ENCODE measurements around the gene PSMA6.
"Not testable (repeated sequence)": the region's sequence is repeated elsewhere in the genome, so short reads cannot be mapped to it uniquely, and the experiment has no call there.

Gene PSMA6

DNA sequence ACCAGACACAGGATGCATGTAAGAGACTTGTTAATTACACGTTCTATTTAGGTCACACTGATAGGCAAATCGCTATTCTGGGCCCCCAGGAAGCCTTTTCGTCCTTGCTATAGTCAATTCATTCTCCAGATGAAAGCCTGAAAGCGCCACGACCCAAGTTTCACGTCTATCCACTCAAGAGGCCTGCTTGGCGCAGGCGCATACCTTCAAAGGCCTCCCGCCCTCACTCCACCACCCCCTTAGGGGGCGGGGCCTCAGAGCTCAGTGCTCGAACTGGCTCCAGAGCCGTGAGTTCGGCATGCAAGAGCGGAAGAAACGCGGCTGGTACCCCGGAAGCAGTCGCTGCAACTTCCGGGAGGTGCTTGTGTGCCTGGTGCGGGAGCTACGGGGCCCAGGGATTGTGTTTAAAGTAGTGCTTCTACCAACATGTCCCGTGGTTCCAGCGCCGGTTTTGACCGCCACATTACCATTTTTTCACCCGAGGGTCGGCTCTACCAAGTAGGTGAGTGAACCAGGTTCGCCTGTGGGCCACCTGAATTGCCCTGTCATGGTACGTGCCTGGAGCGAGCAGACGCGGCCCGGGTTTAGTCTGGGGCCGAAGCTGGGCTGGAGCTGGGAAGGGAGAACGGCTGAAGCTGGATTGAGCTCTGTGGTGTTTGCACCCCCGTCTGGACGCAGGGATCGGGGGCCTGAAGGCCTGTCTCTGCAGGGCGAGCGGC is at the start of gene PSMA6:
Gene PSMA6 (plus strand): TSS at position 332 of the 719 bp plus-strand sequence. CDS start 95 bp downstream, at position 427.
- DNase-seq: peak; percentile 100

DNA sequence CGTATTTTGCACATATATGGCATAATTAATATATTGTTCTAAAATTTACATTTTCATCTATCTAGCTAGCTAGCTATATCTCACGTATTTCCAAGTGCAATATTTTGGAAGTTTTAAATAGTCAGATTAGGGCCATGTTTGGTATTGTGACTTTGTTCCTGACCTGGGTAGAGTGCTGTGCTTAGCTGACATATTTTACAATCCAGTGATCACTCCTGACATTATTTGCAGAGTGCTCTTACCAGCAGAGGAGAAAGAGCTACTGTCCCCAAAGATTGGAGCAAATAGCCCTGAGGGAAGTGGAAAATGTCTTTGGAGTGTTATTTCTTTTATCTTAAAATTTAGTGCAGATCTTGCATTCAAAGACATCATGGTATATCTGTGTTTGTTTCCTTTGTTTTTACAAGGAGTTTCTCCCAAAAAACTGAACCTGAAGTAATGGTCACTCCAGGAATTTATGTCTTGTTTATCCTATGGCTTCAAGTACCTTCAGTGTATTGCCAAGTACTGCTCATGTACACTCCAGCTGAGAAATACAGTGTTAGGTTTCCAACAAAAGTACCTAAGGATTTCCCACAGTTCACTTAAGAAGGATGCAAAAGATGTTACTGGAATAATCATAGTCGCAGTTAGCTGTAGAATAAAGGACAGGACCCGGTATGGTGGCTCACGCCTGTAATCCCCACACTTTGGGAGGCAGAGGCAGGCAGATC is 49.4 kb upstream of the PSMA6 start:
- no peak for DNase-seq

DNA sequence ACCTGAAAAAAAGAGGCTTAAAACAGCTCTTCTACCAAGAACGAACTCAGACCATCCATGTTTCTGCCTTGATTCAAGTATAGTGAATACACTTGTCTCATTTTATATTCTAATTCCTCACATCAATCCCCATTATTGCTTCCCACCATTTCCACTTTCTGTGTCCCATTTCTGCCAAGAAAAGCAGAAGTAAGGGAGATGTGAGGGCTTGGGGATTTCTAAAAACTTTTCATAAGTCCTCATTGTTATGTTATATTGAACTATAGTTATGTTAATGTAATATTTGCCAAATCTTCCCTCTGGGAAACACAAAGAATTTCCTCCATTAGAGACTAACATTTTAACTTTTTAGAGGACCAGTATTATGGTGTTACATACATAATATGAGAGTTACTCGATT is 48.2 kb upstream of the PSMA6 start:
- no peak for DNase-seq

DNA sequence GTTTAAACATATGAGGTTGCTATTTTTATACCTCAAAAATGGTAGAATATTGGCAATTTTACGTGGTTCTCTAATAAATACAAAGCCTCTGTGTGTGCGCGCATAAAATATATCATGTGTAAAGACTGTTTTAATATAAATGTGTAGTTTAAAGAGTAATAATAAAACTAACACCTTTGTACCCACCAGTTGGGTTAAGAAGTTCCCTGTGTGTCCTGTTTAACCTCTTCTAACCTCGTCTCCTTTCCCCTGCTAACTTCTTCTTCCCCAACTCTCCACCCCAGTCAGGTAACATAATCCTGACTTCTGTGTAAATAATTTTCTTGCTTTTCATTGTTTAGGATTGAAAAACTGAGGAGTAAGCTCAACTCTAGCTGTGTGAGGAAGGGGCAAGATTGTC is 47.6 kb upstream of the PSMA6 start:
- DNase-seq: no peak

DNA sequence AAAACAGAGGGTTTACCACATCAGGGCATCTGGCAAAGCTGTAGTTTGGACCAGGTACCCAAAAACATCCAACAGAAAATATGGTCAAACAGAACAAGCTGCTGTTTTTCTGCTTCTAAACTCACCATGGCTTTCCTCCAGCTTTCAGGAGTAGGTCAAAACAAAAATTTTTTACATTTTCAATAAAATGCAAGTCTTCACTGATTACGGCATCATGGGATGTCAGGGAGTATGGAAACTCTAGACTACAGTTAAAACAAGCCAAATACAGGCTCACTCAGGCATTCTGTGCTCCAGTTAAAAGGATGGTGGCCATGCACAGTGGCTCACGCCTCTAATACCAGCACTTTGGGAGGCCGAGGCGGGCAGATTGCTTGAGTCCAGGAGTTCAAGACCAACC is 47.1 kb upstream of the PSMA6 start:
- DNase-seq: no peak

DNA sequence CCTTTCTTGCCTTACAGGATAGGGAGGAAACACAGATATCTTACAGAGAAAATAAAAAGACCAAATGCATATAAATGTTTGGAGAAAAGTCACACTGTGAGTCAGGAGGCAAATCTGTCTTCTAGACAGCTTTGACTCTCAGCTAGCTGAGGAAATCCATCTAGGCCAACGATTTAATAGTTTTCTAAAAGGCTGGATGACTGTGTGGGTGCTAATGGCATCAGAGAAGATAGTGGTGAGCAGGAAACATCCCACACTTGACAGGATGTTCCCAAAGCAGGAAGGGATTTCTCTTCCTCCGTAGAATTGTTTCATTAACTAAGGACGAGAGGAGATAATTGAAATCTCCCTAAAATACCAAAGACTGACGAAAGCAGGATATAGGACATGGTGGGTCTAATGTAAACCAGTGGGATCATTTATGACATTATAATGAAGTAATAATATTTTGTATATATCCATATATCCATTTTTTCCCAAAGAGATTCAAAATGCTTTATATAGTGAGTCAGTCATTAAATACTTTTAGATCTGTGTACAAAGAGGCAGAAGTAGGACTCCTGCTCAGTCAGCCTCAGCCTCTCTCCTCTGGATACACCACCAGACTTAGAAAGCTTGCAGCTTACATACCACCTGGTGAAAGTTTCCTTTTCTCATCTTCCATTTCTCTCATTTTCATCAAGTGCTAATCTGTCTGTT is 44.3 kb upstream of the PSMA6 start:
- no peak for DNase-seq

DNA sequence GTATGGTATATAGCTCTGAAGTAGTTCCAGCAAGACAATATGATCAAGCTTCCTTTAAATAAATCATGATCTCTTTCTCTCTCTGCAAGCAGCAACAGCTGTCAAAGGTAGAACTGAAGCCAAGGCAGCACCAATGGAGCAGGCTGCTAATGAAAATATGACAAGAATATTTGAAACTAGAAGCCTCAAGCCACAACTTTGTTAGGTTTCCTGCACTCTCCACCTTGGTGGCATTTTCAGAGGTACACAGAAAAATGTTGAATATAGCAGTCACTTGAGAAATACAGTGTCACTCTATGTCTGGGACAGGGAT is 43.8 kb upstream of the PSMA6 start:
- DNase-seq: no peak

DNA sequence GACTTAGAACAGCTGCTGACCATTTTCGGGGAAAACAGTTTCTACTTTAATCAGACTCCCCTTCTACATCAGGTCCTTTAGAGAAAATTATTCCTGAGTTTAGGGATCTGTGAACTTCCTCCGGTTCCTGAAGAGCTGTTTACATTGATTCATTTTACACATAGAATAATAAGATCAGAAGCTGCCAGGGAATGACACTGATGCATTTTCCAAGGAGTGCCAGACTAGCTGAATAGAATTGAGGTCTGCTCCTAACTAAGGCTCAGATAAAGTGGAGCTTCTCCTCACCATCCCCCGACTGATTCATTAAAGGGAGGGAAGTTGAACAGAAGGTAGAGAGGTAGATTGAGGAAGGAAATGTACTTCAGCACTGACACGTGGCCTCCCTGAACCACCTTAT is 41.9 kb upstream of the PSMA6 start:
- DNase-seq: no peak

DNA sequence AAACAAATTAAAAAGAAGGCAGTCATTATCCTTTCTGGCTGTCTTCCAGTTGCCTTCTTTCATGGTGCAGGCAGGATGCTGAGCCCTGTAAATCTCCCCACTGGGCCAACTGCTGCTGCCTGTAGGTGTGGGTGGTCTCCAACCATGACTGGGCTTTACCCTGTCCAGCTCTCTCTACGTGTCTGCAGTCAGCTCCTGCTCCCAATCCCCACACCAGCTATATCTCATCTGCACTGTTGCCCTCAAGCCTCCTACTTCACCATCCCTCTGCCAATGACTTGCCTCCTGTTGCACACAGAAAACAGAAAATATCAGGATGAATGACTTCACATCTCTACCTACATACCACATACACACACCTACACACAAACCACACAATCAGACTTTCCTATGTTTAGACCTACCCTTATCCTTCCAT is 39.7 kb upstream of the PSMA6 start:
- DNase-seq: no peak

DNA sequence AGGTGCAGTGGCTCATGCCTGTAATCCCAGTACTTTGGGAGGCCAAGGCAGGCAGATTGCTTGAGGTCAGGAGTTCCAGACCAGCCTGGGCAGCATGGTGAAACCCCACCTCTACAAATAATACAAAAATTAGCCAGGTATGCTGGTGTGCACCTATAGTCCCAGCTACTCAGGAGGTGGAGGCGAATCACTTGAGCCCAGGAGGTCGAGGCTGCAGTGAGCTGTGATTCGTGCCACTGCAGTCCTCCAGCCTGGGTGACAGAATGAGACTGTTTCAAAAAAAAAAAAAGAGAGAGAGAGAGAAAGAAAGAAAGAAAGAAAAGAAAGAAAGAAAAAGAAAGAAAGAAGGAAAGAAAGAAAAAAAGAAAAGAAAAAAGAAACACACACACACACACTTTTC is 39.1 kb upstream of the PSMA6 start:
- not testable (repeated sequence) for DNase-seq

DNA sequence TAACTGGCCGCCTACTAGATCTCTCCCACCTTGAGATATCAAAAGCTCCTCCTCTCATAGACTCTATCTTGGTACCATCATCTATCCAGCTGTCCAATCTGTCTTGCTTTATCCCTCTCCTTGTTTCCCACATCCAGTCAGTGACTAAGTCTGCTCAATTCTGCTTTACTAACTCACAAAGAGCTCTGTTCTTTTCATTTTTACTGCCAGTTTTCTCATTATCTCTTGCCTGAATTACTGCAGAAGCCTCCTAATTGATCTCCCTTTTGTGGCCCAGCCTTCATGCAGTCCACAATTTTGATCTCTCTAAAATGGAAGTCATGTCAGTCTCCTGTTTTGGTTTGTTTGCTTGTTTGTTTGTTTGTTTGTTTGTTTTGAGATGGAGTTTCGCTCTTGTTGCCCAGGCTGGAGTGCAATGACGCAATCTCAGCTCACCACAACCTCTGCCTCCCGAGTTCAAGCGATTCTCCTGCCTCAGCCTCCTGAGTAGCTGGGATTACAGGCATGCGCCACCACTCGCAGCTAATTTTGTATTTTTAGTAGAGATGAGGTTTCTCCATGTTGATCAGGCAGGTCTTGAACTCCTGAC is 38.1 kb upstream of the PSMA6 start:
- not testable (repeated sequence) for DNase-seq

DNA sequence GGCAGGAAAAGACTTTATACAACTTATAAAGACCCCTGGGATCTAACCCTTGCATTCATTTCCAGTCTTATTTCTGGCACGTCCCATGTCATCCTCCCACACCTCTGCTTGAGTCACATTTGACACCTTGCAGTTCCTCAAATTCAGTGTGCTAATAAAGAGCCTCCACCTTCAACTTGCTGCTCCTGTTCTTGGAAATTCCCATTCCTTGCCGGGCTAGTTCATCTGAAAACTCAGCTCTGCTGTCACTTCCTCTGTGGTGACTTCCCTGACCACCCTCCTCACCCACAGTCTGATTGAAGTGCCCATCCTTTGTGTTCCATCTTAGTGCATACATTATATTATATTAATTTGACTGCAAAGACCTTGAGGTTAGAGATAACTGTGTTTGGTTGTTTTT is 37.4 kb upstream of the PSMA6 start:
- peak; percentile 44 for DNase-seq

DNA sequence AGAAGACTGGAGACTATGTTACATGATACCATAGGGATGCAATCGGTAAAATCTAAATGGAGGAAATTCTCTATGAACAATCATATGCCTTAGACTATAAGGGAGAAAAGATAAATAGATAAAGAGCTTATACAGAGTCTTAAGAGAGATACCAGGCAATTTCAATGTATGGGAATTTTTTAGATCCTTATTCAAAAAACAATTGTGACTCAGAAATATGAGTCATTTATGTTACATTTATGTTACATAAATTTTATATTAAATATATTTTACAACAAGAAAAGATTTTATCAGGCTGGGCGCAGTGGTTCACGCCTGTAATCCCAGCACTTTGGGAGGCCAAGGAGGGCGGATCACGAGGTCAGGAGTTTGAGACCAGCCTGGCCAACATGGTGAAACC is 36.5 kb upstream of the PSMA6 start:
- no peak for DNase-seq

DNA sequence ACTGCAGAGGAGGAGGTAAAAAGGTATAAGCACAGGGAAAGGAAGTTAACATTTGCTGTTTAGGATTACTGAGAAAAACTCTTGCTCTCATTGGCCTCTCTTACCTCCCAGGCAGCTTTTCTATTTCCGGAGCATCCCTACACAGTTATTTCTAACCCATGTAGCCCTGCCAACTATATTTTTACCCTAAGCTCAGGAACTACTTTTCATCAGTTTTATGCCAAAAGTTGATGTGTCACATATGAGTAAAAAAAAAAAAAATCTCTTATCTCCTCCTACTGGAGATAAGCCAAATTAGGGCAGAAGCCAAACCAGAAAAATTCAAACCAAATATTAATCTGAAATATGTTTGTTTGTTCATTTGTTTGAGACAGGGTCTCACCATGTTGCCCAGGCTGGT is 34.4 kb upstream of the PSMA6 start:
- DNase-seq: no peak

DNA sequence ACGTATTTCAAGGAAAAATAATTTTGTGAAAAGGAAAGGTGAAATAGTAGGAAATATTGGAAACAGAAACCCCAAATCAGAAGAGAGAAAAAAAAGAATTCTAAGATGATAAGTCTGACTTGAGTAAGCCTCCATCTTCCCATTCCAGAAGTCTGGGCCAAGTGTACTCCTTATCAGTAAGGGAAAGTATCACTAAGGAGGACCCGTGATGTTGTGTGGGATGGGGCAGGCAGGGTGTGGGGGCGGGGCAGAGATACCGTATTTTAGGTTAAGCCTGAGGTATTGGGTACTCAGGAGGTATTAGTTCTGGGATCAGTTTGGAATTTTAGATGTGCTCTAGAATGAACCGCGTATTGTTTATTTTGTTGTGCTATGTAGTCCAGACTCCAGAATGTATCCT is 33.8 kb upstream of the PSMA6 start:
- no peak for DNase-seq

DNA sequence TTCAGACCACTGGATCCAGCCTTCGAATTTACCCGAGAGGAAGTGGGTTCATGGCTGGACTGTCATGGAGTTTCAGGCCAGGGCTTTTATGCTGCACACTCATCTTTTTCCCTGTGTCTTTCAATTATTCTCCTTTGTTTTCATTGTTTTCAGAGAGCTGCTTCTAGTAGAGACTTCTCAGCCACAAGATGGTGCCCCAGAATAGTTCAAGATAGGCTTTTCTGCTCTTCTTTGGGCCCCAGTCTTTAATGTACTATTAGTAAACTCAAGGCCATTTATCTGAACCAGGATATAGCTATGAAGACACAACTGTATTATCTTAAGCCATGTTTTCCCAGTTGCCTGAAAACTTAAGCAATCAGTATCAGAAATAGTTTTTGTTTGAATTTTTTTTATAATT is 30.4 kb upstream of the PSMA6 start:
- no peak for DNase-seq

DNA sequence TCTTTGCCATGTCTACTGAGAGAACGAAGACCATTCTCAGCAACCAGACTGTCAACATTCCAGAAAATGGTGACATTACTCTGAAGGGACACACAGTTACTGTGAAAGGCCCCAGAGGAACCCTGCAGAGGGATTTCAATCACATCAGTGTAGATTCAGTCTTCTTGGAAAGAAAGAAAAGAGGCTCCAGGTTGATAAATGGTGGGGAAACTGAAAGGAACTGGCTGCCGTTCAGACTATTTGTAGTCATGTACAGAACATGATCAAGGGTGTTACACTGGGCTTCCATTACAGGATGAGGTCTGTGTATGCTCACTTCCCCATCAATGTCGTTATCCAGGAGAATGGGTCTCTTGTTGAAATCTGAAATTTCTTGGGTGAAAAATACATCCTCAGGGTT is 29.7 kb upstream of the PSMA6 start:
- no peak for DNase-seq

DNA sequence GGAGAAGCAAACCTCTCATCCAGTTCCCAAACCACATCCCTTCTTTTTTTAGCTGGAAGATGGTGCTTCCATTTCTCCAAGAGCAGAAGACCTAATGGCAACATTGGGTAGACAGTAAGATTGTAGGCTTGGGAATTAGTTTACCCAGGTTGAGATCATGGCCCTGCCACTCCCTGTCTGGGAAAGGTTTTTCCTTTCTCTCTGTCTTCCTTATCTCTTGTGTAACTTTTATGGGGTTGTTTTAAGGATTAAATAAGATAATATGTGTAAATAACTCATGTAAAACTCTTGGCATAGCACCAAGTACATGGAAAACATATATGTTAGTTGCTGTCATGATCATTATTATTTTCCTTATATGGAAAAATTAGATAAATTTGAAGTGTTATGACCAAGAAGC is 23.2 kb upstream of the PSMA6 start:
- DNase-seq: no peak

DNA sequence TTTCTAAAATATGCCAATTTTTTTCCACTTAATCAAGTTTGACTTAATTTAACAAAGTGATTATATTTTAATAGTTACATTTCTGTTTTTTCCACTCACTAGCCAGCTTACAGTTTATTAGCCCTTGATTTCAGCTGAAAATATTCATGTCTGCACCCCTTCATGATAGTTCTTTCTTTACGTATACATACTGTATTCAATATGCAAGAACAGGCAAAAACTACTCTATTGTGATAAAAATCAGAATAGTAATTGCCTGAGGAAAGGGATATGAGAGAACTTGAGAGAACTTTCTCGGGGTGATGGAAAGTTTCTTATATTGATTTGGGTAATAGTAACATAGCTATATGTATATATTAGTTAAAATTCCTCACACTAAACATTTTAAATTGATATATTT is 17.4 kb upstream of the PSMA6 start:
- DNase-seq: no peak

DNA sequence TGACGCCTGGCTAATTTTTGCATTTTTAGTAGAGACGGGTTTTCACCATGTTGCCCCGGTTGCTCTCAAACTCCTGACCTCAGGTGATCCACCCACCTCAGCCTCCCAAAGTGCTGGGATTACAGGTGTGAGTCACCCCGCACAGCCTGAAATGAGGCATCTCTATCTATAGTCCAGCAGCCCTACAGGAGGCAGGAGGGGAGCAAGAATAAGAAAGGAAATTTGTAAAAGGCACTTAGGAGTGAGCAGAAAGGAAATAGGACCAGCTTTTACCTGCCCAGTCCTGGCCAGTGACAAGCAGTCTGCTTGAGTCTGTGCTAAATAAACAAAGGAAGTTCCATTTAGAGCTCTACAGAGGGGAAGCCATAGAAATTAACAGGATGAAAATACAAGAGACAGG is 15.0 kb upstream of the PSMA6 start:
- no peak for DNase-seq

DNA sequence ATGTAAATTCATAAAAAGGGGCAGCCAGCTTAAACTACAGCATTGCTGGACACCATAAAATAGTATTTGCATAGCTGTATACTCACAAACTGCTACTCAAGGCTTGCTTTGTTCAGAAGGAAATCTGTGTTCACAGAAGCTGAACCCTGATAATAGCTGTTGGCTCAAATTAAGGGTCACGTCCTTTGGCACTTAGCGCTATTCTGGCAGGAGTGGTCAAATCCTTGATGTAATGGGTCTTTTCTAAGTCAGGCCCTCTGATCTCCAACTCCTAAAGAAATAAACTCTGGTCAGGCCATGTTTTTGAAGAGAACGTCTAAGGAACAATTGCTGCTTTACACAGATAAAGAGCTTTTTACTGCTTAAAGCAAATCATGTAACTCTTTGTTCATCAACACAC is 12.8 kb upstream of the PSMA6 start:
- no peak for DNase-seq

DNA sequence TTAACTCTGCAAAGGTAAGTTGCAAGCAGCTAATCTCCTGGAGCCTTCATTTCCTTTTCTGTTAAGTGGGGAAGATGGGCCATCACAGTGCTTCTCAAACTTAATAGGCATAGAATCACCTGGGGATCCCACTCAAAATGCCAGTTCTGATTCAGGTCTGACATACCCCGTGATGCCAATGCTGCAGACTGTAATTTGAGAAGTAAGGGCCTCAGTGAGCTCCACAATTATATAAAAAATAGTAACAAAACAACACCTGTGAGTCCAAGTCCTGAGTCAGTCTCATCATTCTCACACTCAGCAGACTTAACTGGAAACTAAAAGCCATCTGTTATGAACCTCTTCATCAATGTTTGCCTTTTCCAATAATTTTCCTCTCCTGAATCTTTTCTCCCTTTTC is 10.8 kb upstream of the PSMA6 start:
- no peak for DNase-seq

DNA sequence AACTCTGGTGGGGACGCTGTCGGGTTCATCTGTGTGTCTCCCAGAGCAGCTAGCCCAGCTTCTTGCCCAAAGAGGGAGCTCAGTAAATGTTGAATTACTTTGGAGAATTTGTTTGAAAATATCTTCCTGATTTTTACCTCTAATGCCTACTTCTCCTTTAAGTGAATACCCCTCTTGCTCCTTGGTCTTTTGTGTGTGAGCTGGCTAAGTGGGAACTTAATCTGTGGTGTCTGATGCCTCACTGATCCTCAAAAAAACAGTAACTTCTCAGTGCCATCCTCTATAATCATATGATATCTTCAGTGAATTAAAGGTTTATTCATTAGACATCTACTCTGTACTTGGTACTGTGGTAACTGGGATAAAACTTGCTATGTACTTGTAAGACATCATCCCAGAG is 7.7 kb upstream of the PSMA6 start:
- DNase-seq: no peak
